Lower leg skin (tissue), 3 donors: ENCODE data around the gene PTPRU.

Experiments used
- CTCF ChIP-seq, 3 donors: fragments of 450-650 bp; IDR thresholded peaks; one replicate each; pipeline ENCODE4 v1.5.1; 2016; ENCODE audit warnings: antibody characterized with exemption in 3 of 3, mild to moderate bottlenecking in 3 of 3, moderate library complexity in 2 of 3
- POLR2A ChIP-seq, 2 donors: fragments of 450-650 bp; IDR thresholded peaks; one replicate each; pipeline ENCODE4 v1.6.1; 2016 to 2017; ENCODE audit warnings: antibody characterized with exemption in 2 of 2, mild to moderate bottlenecking in 1 of 2, moderate library complexity in 1 of 2

GRCh38 chr1:29237129-29237821 is 953 bp downstream of the PTPRU start:
- no peak for TF ChIP-seq POLR2A (IDR thresholded peaks at IDR 0.05)
- no peak for TF ChIP-seq CTCF (IDR thresholded peaks at IDR 0.05)
